GM12874 (cell line): ENCODE data around the gene BACE2.

Experiments used
- TF ChIP-seq, protein P1 (sequence below): IDR thresholded peaks from 2 replicates; pipeline ENCODE4 v1.5.1; 2011; ENCODE audit warnings: low read depth, mild to moderate bottlenecking, control low read depth, low read length, moderate library complexity; ENCODE audit not compliant: insufficient read depth

Gene BACE2

GRCh38 chr21:41139951-41140350, 28.0 kb upstream of the BACE2 start:
- TF ChIP-seq, protein P1, sequence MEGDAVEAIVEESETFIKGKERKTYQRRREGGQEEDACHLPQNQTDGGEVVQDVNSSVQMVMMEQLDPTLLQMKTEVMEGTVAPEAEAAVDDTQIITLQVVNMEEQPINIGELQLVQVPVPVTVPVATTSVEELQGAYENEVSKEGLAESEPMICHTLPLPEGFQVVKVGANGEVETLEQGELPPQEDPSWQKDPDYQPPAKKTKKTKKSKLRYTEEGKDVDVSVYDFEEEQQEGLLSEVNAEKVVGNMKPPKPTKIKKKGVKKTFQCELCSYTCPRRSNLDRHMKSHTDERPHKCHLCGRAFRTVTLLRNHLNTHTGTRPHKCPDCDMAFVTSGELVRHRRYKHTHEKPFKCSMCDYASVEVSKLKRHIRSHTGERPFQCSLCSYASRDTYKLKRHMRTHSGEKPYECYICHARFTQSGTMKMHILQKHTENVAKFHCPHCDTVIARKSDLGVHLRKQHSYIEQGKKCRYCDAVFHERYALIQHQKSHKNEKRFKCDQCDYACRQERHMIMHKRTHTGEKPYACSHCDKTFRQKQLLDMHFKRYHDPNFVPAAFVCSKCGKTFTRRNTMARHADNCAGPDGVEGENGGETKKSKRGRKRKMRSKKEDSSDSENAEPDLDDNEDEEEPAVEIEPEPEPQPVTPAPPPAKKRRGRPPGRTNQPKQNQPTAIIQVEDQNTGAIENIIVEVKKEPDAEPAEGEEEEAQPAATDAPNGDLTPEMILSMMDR: no peak

- TF ChIP-seq, protein P1: no peak
Observed at GRCh38 chr21:41141031-41141457, 26.9 kb upstream of the BACE2 start.

DNA sequence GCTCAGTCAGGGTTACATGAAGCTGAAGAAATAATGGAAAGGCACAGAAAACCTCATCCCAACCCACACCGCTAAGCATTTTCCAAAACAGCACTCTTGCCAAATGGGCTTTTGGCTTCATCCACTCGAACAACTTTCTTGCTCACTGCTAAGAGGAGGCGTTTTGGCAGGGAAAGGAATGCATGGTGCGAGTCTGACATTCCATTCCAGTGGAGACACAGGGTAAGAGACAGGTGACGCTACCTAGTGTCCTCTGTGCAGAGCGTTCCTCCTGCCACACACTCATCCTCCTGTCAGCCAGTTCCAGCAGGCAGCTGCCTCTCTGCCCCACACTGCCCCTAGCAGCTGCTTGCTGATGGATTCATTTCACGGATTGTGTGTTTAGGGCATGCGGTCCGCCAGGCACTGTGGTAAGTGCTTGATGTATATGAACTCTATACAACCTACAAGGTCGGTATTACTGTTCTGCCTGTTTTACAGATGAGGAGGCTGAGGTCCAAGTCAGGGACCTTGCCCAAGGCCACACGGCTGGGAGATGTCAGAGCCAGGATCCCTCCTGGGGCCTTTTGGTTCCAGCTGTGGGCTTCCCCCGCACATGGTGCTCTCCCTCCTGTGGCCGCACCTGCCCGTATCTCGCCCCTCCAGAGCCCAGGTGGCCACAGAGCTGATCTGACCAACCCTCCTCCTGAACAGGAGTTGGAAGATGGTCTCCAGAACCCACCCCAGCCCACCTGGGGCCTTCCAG, 25.7 kb upstream of the BACE2 start:
- TF ChIP-seq, protein P1: no peak

DNA sequence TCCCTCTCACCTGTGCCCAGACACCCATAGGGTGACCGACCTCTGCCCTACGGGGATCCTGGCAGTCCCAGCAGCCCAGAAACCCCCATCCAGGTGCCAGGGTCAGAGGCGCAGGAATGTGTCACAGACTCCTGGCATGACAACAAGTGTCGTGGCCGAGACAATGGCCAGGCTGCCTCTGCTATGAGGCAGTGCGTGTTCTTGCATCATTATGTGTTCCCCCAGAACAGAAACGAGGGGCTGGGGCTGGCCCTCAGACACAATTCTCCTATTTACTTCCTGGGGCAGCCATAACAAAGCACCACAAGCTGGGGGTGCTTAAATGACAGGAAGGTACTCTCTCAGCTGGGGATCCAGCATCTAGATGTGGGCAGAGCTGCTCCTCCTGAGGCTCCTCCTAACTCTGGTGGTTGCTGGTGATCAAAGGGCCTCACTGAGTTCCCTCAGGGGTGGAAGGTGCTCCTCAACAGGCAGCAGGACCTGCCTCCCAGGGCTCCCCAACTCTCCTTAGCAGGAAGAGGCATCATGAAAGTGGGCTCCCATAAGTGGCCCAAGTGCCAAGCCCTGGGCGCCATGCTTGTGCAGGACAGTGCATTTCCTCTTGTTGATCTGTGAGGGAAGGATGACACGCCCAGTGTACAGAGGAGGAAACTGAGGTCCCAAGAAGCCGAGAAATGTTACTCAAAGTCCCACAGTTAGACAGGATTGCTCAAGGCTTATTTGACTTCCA, 24.2 kb upstream of the BACE2 start:
- TF ChIP-seq, protein P1: no peak

DNA sequence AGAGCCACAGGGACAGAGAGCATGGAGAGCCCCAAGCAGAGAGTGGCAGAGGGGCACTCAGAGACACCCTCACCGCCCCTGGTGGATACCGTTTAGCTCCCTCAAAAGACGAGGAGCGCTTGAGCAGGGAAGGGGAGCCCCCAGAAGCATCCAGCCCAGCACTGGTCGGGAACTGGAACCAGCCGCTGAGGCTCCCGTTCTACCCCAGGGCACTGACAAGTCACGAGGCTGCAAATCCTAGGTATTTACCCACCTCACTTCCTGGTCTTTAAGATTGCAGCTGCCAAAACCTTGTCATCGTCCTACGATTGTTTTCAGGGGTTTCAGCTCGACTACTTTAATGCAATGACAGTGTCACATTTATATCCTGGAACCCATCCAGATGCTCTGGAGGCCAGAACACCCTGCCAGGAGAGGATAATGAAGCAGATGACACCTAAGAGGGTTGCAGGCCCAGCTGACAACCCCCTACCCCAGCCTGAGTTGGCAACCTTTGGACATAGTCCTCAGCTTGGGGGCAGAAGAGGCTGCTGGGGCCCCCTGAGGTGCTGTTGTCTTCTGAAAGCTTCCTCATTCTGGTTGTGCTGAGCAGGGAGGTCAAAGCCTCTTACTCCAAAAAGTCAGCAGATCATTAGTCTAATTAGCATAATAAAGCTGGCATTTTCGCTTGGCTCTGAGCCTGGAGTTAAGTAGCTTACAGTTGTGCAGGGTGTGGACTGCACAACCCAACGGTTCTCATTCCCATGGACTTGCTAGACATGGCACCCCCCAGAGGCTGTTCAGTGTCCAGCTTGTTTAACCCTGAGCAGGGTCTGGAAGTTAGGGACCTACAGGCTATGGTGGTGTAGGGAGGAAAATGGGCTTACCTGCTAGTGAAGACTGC, 20.6 kb upstream of the BACE2 start:
- TF ChIP-seq, protein P1: no peak

DNA sequence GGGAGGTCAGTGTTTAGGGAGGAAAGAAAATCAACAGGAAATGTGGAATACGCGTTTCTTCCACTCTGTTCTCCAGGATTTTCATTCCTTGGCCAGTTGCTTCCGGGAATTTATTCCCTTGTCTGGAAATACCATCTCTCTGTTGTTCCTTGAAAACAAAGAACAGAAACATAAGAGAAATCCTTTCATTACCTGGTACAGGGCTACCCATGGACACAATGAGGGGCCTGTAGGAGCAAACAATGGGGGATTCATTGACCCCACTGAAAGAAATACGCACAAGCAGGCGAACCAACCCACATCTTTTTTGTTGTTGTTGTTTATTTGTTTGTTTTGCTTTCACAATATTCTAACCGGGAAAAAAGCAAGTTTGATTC, 20.0 kb upstream of the BACE2 start:
- TF ChIP-seq, protein P1: no peak

GRCh38 chr21:41148798-41149197, 19.2 kb upstream of the BACE2 start:
- TF ChIP-seq, protein P1: no peak
